Subcutaneous adipose tissue (tissue), 4 donors: ENCODE results near the gene ELK4. TPM values are rescaled to one million over a fixed set of nuclear protein-coding genes. Genes with fewer than 3 reads are reported as not detected.

ENCODE experiments used
- total RNA-seq, 4 donors: library from RNA; depleted of rRNA; stranded (reverse); fragments of >200 nt; gene quantifications; one replicate each; pipeline ENCODE4 v1.1.0, GENCODE V29; 2016
- TF ChIP-seq, protein P1 (sequence below): fragments of 450-650 bp; IDR thresholded peaks from one replicate; pipeline ENCODE4 v1.5.1; 2016; ENCODE audit warnings: low read depth, mild to moderate bottlenecking, control low read depth, antibody characterized with exemption, moderate library complexity

The ELK4 gene
- total RNA-seq, 4 donors from 2014 or later = 25.8 to 42.2 (median 29.6) TPM

DNA sequence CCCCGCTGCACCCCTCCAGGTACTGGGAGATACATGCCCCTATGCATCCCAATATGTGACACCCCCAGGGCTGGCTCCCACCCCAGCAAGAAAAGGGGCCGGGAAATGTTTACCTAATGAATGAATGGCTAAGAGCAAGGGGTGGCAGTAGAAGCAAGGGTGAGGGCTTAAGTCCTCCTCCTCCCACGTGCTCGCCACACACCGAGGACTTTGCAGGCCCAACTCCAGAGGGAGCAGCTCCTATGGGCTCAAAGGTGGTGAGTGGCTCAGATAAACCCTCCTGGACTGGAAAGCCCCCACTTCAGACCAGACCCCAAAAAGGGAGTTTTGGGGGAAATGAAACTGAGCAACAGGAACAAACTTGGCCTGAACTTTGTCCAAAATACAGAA, 37.1 kb upstream of the ELK4 start:
- TF ChIP-seq, protein P1, sequence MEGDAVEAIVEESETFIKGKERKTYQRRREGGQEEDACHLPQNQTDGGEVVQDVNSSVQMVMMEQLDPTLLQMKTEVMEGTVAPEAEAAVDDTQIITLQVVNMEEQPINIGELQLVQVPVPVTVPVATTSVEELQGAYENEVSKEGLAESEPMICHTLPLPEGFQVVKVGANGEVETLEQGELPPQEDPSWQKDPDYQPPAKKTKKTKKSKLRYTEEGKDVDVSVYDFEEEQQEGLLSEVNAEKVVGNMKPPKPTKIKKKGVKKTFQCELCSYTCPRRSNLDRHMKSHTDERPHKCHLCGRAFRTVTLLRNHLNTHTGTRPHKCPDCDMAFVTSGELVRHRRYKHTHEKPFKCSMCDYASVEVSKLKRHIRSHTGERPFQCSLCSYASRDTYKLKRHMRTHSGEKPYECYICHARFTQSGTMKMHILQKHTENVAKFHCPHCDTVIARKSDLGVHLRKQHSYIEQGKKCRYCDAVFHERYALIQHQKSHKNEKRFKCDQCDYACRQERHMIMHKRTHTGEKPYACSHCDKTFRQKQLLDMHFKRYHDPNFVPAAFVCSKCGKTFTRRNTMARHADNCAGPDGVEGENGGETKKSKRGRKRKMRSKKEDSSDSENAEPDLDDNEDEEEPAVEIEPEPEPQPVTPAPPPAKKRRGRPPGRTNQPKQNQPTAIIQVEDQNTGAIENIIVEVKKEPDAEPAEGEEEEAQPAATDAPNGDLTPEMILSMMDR = no peak

GRCh38 chr1:205667909-205668643, 36.3 kb upstream of the ELK4 start:
- TF ChIP-seq, protein P1 = no peak

GRCh38 chr1:205666372-205667166, 34.8 kb upstream of the ELK4 start:
- TF ChIP-seq, protein P1 = no peak

DNA sequence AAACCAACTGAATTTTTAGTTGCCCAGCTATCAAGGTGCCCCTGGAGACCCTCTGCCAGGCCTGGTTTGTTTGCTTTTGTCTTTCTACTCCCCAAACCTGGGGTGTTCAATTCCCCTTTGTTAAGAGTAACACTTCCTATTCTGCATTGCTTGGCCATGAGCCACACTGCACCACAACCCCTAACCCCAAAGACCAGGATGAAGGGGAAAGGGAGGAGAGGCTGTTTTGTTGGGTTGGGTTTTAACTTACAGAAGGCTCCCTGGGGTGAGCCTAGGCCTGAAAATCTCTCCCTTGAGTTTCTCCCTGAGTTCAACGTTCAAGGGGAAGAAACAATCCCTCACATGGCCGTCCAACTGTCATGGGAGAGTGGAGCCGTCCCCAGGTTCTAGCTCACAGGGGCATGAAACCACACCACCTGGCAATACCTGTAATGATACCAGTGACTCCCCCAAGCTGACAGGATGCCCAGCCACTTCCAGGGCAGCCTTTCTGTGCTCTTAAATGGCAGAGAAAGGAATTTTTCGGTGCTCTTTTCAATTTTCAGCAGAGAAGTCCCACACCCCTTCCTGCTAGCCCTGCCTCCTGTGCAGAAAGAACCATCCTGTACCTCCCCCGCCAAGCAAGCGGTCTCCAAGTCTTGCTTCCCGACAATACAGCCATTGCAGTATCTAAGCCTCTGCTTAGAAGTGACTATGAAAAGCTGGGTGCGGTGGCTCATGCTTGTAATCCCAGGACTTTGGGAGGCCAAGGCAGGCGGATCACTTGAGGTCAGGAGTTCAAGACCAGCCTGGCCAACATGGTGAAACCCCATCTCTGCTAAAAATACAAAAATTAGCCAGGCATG, 33.6 kb upstream of the ELK4 start:
- TF ChIP-seq, protein P1 = no peak

DNA sequence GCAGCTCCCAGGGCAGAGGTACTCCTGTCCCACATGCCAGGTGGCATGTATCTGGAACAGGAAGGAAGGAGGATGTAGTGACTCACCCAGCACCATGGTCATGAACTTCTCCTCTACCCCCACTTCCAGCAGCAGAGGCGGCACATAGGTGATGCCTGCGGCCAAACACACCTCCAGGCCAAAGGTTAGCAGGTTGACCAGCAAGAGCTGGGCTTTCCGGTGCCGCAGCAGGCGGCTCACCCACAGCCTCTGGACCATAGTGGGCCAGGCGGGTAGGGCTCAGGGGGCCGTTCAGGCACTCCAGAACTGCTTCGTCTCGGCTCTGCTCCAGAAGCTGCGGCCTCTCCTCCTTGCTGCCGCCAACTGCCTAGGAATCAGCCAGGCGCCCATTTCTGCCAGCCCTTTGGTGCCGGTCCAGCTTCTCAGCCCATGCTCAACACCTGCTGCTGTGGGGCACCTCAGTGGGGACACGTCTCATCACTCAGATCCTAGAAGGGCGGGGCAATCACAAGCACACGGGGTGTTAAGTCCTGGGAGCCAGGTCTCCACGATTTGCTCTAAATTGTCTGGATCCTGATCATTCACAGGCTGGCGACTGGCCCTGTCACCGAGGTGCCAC, 32.7 kb upstream of the ELK4 start:
- TF ChIP-seq, protein P1 = no peak

DNA sequence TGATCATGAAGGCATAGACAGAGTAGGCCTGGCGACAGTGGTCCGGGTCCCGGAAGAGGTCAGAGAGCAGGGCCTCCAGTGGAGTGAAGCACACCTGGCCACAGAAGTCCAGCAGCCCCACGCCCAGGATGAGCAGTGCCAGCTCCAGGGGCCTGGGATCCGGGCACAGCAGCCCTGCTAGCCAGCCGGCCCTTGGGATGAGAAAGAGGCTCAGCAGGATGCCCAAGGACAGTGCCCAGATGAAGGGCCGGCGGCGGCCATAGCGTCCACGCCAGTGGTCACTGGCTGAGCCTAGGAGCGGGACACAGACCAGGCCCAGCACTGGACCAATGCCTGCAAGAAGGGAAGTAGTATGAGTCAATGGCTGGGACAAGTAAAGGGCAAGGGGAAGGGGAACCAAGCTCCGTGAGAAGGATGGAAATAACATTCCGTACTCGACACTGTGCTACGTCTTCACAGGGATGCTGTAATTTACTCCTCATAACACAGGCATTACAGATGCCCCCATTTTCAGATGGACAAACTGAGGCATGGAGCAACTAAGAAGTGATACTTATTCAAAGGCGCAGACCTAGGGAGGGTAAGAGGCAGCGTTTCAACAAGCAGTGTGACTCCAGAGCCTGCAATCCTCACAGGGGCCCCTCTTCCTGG, 31.6 kb upstream of the ELK4 start:
- TF ChIP-seq, protein P1 = no peak
